Neural progenitor cell (in vitro differentiated cells): ENCODE results near the gene WDR45B. TPM values are rescaled to one million over a fixed set of nuclear protein-coding genes. Genes with fewer than 3 reads are reported as not detected.

Experiments
- DNase-seq: peaks from one replicate; pipeline ENCODE4 v3.0.0-alpha.2; 2016; ENCODE audit warnings: low spot score
- H2AFZ ChIP-seq: fragments of 200-600 bp; sonication (generic); replicated peaks from 2 replicates; pipeline ENCODE4 v1.6.1; 2016; ENCODE audit warnings: antibody characterized with exemption
- H3F3A ChIP-seq: fragments of 200-600 bp; sonication (generic); 2 replicates; pipeline ENCODE4 v1.6.1; 2016; ENCODE audit warnings: antibody characterized with exemption, low read depth
- H3K27ac ChIP-seq: fragments of 200-600 bp; sonication (generic); 2 replicates; pipeline ENCODE4 v1.5.1; 2016; ENCODE audit warnings: mild to moderate bottlenecking
- H3K27me3 ChIP-seq: fragments of 200-600 bp; sonication (generic); 2 replicates; pipeline ENCODE4 v1.6.1; 2016; ENCODE audit warnings: mild to moderate bottlenecking, moderate library complexity
- H3K36me3 ChIP-seq: fragments of 200-600 bp; sonication (generic); 2 replicates; pipeline ENCODE4 v1.5.1; 2016
- H3K4me1 ChIP-seq: fragments of 200-600 bp; sonication (generic); 2 replicates; pipeline ENCODE4 v1.6.1; 2016; ENCODE audit warnings: mixed run types
- H3K4me2 ChIP-seq: fragments of 200-600 bp; sonication (generic); 2 replicates; pipeline ENCODE4 v1.6.1; 2016
- H3K4me3 ChIP-seq: fragments of 200-600 bp; sonication (generic); 2 replicates; pipeline ENCODE4 v1.5.1; 2016
- H3K79me2 ChIP-seq: fragments of 200-600 bp; sonication (generic); 2 replicates; pipeline ENCODE4 v1.6.1; 2016; ENCODE audit warnings: low read depth
- H3K9ac ChIP-seq: fragments of 200-600 bp; sonication (generic); 2 replicates; pipeline ENCODE4 v1.6.1; 2016
- H3K9me3 ChIP-seq: fragments of 200-600 bp; sonication (generic); 2 replicates; pipeline ENCODE4 v1.5.1; 2016; ENCODE audit warnings: low read depth
- H4K20me1 ChIP-seq: fragments of 200-600 bp; sonication (generic); 2 replicates; pipeline ENCODE4 v1.6.1; 2016; ENCODE audit warnings: low read depth
- H3K27ac Mint-ChIP-seq: 3 replicates; pipeline ENCODE4 v1.8.0; 2021; ENCODE audit warnings: mixed read lengths
- H3K27me3 Mint-ChIP-seq: 2 replicates; pipeline ENCODE4 v1.8.0; 2022; ENCODE audit warnings: low read depth, mild to moderate bottlenecking, inconsistent platforms, moderate library complexity, mixed read lengths; ENCODE audit not compliant: insufficient read depth
- H3K36me3 Mint-ChIP-seq: 3 replicates; pipeline ENCODE4 v1.8.0; 2021; ENCODE audit warnings: mixed read lengths
- H3K4me1 Mint-ChIP-seq: 3 replicates; pipeline ENCODE4 v1.8.0; 2021; ENCODE audit warnings: mixed read lengths
- H3K4me3 Mint-ChIP-seq: 3 replicates; pipeline ENCODE4 v1.8.0; 2021; ENCODE audit warnings: mild to moderate bottlenecking, moderate library complexity, mixed read lengths
- H3K9me3 Mint-ChIP-seq: 3 replicates; pipeline ENCODE4 v1.8.0; 2020; ENCODE audit warnings: mixed read lengths
- EZH2 ChIP-seq: fragments of 200-600 bp; sonication (generic); IDR thresholded peaks from 2 replicates; pipeline ENCODE4 v1.6.1; 2017; ENCODE audit warnings: antibody characterized with exemption, mild to moderate bottlenecking, moderate library complexity
- EZH2phosphoT487 ChIP-seq: fragments of 200-600 bp; sonication (generic); IDR thresholded peaks from 2 replicates; pipeline ENCODE4 v1.6.1; 2017; ENCODE audit warnings: antibody characterized with exemption
- total RNA-seq: library from RNA; depleted of rRNA; stranded (reverse); fragments of >200 nt; gene quantifications from 2 replicates; pipeline ENCODE4 v1.2.3, GENCODE V29; 2015; ENCODE audit warnings: low replicate concordance
- TF ChIP-seq, protein P1 (sequence below): fragments of 200-600 bp; sonication (generic); IDR thresholded peaks from 2 replicates; pipeline ENCODE4 v1.5.1; 2017; ENCODE audit warnings: antibody characterized with exemption, mild to moderate bottlenecking

WDR45B gene
- total RNA-seq, 1 donor from 2014 or later = 110 TPM

GRCh38 chr17:82594571-82594970, 53.7 kb downstream of the WDR45B start:
- no peak for DNase-seq
- no peaks in the 10 kb centered on the region for H3K27me3 ChIP-seq
- H3K9ac ChIP-seq = no peak overlapping the region
- Mint-ChIP-seq H3K4me3 (peak overlapping the region; percentile 48), H3K27ac (peak overlapping the region; percentile 46), H3K9me3 (no peaks in the 10 kb centered on the region), H3K36me3 (peaks cover 12% of the 10 kb centered on the region), H3K27me3 (peaks cover 2% of the 10 kb centered on the region), H3K4me1 (peaks cover 24% of the 10 kb centered on the region)
- no peaks in the 10 kb centered on the region for H3K9me3 ChIP-seq
- H3K79me2 ChIP-seq = peaks cover 8% of the 10 kb centered on the region
- TF ChIP-seq, protein P1, sequence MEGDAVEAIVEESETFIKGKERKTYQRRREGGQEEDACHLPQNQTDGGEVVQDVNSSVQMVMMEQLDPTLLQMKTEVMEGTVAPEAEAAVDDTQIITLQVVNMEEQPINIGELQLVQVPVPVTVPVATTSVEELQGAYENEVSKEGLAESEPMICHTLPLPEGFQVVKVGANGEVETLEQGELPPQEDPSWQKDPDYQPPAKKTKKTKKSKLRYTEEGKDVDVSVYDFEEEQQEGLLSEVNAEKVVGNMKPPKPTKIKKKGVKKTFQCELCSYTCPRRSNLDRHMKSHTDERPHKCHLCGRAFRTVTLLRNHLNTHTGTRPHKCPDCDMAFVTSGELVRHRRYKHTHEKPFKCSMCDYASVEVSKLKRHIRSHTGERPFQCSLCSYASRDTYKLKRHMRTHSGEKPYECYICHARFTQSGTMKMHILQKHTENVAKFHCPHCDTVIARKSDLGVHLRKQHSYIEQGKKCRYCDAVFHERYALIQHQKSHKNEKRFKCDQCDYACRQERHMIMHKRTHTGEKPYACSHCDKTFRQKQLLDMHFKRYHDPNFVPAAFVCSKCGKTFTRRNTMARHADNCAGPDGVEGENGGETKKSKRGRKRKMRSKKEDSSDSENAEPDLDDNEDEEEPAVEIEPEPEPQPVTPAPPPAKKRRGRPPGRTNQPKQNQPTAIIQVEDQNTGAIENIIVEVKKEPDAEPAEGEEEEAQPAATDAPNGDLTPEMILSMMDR = no peak
- TF ChIP-seq EZH2phosphoT487 = no peak
- TF ChIP-seq EZH2 = no peak
- H3K4me1 ChIP-seq = peaks cover 7% of the 10 kb centered on the region
- peaks cover 31% of the 10 kb centered on the region for H3F3A ChIP-seq
- H3K4me3 ChIP-seq = no peak overlapping the region
- H3K4me2 ChIP-seq = no peak overlapping the region
- H3K27ac ChIP-seq = no peak overlapping the region
- peaks cover 14% of the 10 kb centered on the region for H4K20me1 ChIP-seq
- no peaks in the 10 kb centered on the region for H3K36me3 ChIP-seq
- no peak overlapping the region for H2AFZ ChIP-seq

DNA sequence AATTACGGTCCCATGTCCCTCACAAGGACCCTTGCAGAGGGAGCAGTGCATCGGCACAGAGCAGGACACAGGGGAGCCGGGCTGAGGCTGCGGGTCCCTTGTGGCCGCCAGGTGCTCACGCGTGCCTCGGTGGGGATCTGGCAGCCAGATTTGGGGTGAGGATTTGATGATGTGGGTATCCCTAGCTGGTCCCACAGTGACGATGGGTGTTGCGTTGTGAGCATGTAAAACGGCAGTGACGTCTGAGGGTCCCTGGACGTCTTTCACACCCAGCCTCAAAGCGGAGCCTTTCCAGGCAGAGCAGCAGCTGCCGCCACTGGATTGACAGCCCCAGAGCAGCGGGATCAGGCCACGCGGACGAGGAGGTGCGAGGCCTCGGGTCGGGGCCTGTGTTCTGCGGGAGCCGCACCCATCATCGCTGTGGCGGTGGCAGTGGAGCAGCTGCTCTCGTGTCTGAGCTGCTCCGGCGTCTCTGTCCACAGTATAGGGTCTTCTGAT, 54.6 kb downstream of the WDR45B start:
- DNase-seq = no peak
- H3K4me3 ChIP-seq = peak overlapping the region; percentile 40

DNA sequence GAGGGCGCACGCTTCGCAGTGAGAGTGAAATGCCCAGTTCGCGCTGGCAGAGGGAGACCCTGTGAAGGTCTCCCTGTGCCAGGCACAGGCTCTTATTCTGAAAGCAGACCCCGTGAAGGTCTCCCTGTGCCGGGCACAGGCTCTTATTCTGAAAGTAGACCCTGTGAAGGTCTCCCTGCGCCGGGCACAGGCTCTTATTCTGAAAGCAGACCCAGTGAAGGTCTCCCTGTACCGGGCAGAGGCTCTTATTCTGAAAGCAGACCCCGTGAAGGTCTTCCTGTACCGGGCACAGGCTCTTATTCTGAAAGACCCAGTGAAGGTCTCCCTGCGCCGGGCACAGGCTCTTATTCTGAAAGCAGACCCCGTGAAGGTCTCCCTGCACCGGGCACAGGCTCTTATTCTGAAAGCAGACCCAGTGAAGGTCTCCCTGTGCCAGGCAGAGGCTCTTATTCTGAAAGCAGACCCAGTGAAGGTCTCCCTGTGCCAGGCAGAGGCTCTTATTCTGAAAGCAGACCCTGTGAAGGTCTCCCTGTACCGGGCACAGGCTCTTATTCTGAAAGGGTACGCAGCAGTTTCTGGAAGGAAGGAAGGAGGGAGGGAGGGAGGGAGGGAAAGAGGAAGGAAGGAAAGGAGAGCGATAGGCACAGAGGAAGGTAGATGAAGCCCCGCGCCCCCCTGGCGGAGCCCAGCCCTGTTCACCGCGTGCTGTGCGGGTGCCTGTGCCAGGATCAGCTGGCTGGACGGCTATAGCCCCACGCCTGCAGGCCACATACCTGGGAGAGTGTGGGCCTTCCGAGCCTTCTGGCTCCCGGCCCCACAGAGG, 55.3 kb downstream of the WDR45B start:
- H3K36me3 Mint-ChIP-seq = peaks cover 10% of the 10 kb centered on the region
- TF ChIP-seq, protein P1 = no peak
- TF ChIP-seq EZH2phosphoT487 (no peak), EZH2 (no peak)
- Histone ChIP-seq H3K9ac (no peak overlapping the region), H3K79me2 (peaks cover 8% of the 10 kb centered on the region), H4K20me1 (peaks cover 12% of the 10 kb centered on the region), H3F3A (peaks cover 31% of the 10 kb centered on the region), H3K4me1 (peaks cover 7% of the 10 kb centered on the region), H3K9me3 (no peaks in the 10 kb centered on the region), H2AFZ (no peak overlapping the region), H3K4me2 (peak overlapping the region; percentile 80), H3K4me3 (peak overlapping the region; percentile 40), H3K36me3 (no peaks in the 10 kb centered on the region), H3K27me3 (no peaks in the 10 kb centered on the region), H3K27ac (peak overlapping the region; percentile 81)
- H3K27me3 Mint-ChIP-seq = peaks cover 2% of the 10 kb centered on the region
- no peaks in the 10 kb centered on the region for H3K9me3 Mint-ChIP-seq
- peaks cover 24% of the 10 kb centered on the region for H3K4me1 Mint-ChIP-seq
- peak overlapping the region; percentile 1 for H3K27ac Mint-ChIP-seq
- H3K4me3 Mint-ChIP-seq = peak overlapping the region; percentile 24
- DNase-seq = peak; percentile 78

More for the DNA sequence above, 54.6 kb downstream of the WDR45B start:
- Mint-ChIP-seq H3K27ac (peak overlapping the region; percentile 66), H3K27me3 (peaks cover 2% of the 10 kb centered on the region), H3K9me3 (no peaks in the 10 kb centered on the region), H3K4me3 (peak overlapping the region; percentile 70), H3K4me1 (peaks cover 24% of the 10 kb centered on the region), H3K36me3 (peaks cover 11% of the 10 kb centered on the region)
- Histone ChIP-seq H3K79me2 (peaks cover 8% of the 10 kb centered on the region), H4K20me1 (peaks cover 14% of the 10 kb centered on the region), H3K27ac (peak overlapping the region; percentile 81), H2AFZ (no peak overlapping the region), H3K4me2 (peak overlapping the region; percentile 80), H3K27me3 (no peaks in the 10 kb centered on the region), H3K4me1 (peaks cover 7% of the 10 kb centered on the region), H3K9ac (no peak overlapping the region), H3K9me3 (no peaks in the 10 kb centered on the region), H3K36me3 (no peaks in the 10 kb centered on the region), H3F3A (peaks cover 31% of the 10 kb centered on the region)
- TF ChIP-seq EZH2phosphoT487 (no peak), EZH2 (no peak)
- TF ChIP-seq, protein P1 = no peak
